NCI-H526 (cell line): ENCODE measurements around the gene AGA.

Experiments
- DNase-seq, 2 experiments: peaks; one replicate each; lab custom pipeline; 2025; lab: John Stamatoyannopoulos, UW

The AGA gene

GRCh38 chr4:177446586-177446985 lies 4.3 kb upstream of the AGA start:
- no peak for DNase-seq

GRCh38 chr4:177444911-177445736 lies 2.9 kb upstream of the AGA start:
- DNase-seq: no peak

- DNase-seq: peak in 1 of 2 experiments; percentile 3
Observed at GRCh38 chr4:177441061-177441802, 1.0 kb downstream of the AGA start.

- DNase-seq: no peak
Observed at GRCh38 chr4:177436456-177436855, 5.8 kb downstream of the AGA start.

- DNase-seq: no peak
Observed at GRCh38 chr4:177434667-177435066, 7.6 kb downstream of the AGA start.

DNA sequence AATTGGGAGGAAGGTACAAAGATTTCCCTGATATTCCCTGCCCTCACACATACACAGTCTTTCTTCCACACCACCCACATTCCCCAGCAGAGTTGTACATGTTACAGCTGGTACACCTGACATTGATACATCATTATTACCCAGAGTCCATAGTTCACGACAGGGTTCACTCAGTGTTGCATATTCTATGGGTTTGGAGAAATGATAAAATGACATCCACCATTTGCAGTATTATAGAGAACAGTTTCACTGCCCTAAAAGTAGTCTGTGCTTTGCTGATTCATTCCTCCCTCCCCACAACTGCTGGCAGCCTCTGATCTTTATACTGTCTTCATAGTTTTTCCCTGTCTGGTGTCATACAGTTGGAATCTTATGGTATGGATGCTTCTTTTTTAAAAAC lies 15.0 kb downstream of the AGA start:
- DNase-seq: no peak

GRCh38 chr4:177419434-177419833 lies 22.8 kb downstream of the AGA start:
- DNase-seq: no peak

DNA sequence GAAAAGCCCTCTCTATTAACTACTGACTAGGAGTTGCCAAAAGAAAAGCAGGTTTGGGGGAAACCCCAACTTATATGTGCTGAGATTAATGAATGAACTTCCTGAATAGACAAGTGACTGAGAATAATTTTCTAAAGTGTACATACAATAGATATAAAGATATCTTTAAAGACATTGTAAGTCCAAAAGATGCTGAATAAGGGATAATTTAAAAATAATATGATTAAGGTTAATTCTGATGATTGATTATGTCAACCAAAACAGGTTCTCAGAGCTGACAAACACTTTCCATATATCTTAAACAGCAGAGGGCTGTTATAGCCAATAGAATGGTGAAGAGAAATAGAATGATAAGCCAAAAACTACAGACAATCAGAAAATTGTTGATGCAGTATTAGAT lies 28.6 kb downstream of the AGA start:
- DNase-seq: no peak

- DNase-seq: no peak
Observed at GRCh38 chr4:177413076-177413475, 29.2 kb downstream of the AGA start.

DNA sequence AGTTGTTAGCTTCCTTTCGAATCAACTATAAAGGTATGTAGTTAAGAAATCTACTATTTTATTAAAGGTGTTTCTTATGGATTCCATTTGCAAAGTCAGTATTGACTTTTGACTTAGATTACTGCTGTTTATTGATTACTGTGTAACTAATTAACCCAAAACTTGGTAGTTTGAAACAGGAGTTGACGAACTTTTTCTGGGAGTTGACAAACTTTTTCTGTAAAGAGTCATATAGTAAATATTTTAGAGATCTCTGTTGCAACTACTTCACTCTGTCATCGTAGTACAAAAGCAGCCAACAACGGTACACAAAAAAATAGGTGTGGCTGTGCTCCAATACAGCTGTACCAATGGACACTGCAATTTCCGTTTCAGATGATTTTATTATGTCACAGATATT lies 30.2 kb downstream of the AGA start:
- DNase-seq: no peak

DNA sequence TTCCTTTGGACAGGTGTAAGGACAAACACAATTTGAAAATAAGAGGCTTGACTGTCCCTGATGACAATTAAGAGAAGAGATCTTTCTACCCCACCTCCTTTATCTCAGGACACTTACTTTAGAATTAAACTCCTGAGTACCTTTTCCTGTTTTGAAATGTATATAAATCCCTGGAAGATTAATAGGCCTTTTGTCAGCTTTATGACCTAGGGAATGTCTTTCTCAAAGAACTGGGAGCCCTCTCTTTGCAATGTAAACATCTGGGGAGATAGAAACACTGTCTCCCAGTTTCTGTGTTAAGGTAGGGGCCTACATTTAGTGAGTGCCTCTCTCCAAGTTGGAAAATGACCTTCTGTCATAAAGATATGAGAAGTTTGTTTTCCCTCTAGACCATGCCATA lies 31.7 kb downstream of the AGA start:
- DNase-seq: no peak

DNA sequence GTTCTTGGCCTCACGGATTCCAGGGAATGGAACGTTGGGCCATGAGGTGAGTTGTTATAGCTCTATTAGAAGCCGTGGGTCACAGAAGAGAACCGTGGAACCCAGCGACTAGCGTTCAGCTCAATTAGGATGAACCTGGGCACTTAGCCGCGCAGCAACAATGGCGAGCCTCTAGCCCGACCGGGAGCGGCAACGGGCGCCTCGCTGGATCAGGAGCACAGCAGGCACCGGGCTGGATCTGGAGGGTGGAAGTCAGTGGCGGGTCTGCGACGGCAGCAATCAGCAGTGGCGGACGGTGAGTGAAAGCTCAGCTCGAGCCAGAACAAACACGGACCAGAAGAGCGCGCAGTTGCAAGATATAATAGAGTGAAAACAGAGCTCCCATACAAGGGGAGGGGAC lies 34.2 kb downstream of the AGA start:
- no peak for DNase-seq

- no peak for DNase-seq
Observed at GRCh38 chr4:177405508-177405907, 36.7 kb downstream of the AGA start.

- no peak for DNase-seq
Observed at GRCh38 chr4:177404986-177405385, 37.3 kb downstream of the AGA start.

DNA sequence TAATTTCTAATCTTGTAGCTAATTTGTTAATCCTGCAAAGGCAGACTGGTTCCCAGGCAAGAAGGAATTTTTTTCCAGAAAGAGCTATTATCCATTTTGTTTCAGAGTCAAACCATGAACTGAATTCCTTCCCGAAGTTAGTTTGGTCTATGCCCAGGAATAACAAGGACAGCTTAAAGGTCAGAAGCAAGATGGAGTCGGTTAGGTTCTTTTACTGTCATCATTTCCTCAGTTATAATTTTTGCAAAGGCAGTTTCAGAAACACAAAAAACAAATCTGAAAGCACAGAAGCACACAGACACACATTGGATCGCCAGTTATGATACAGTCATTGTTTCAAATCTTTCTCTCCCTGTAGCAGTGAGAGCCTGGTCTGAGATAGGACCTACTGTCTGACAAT lies 37.9 kb downstream of the AGA start:
- no peak for DNase-seq

DNA sequence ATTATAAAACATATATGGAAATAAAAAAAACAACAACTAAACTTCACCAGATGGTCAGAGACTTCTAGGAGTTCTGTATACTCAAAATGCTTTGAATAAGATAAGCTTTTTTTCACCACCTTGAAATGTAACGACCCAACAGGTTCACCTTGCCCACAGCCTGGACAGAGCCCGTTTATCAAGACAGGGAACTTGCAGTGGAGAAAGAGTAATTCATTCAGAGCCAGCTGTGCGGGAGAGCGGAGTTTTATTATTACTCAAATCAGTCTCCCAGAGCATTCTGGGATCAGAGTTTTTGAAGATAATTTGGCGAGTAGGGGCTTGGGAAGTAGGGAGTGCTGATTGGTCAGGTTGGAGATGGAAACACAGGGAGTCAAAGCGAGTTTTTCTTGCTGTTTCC lies 38.5 kb downstream of the AGA start:
- no peak for DNase-seq

DNA sequence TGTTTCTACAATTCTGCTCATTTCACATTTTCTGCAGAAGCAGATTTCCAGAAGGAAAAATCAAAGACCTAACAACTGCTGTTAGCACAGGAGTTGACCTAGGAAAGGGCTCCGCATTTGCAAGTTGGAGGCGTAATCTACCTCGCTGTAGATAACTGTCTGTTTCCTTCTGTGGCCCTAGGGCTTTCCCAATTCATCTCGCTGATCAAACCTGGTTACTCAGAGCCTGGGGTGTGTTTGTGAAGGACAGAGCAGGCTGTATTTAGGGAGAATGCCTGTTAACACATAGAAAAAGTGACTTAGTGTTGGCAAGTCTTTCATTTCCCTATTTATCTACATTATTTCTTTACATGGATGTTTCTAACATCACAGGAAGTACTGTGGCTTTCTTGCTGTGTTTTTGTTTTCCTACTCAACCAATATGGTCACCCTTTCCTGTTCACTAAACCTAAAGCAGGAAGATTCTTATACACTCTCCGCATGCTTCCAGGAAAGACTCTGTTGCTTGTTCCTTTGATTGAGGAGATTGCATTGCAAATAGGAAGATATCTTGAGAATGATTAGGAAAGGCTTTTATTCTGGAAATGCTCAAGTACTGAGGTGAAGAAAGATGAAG lies 40.5 kb downstream of the AGA start:
- no peak for DNase-seq

DNA sequence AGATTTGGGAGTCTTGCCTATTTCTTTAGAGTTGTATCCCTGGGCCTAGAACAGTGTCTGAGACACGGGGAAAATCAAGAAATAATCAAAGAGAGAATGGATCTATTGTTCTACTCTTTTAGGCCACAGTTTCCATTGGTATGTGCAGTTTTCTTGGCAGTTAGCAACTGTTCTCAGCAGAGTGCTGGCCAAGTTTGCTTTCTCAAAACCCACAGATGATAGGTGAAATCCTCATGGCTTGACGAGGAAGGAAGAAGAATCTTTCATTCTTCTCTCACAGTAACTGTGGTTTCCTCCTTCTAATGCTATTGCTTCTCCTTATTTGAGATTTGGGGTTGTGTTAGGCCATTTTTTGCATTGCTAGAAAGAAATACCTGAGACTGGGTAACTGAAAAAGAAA lies 42.2 kb downstream of the AGA start:
- DNase-seq: no peak

DNA sequence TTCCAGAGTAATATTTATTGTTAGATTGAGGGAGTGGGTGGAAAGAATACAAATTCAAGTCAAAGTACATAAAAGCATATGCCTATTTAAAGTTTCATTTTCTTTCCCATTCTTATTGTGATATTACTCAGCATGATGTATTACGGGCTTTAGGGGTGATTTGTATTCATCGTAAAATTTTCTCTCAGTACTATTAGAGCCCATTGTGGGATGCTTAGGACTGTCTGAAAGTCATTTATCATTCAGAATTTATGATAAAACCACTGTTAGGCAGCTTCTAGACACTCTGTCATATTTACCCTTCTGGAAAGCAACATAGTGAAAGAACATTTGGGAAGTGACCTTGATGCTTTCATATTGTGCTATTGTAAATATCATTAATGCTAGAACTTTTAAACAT lies 45.9 kb downstream of the AGA start:
- no peak for DNase-seq

GRCh38 chr4:177393236-177393635 lies 49.0 kb downstream of the AGA start:
- DNase-seq: no peak

- no peak for DNase-seq
Observed at GRCh38 chr4:177391953-177392352, 50.3 kb downstream of the AGA start.

DNA sequence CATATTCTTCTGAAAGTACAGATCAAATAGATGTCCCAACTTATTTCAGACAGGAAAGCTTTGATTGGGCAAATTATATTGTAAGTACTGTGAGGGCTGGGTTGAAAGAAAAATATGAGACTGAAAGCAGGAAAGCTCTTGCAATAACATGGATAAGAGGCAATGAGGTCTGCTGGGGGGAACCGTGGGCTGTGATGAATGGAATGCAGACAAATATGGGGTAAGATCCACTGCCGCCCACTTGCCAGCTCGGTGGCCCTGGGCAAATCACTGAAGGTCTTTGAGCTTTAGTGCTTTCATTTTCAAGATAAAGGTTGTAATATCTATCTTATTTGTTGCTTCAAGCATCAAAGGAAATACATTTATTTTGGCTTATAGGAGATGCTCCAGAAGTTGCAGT lies 51.0 kb downstream of the AGA start:
- DNase-seq: no peak

DNA sequence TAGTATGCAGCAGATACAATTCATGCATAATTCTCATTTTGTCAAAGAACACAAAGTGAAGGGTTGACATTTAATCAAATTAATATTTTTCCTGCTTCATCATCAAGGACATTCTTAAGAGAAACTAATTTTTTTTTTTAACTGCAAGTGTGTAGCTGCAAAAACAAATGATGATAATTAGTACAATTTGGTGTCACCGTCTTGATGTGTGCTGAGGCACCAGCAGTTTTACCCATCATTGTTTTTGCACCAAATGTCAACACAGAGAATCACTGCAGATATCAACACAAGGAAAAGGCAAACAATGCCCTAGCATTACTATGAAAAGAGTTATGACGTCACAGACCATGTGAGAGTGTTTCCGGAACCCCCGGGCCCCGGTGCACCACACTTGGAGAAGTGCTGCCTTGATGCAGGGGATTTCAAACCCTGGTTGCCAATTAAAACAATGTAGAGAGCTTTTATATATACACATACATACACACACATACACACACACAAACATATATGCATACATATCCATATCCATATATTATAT lies 55.9 kb downstream of the AGA start:
- DNase-seq: no peak
